ENCODE results near the gene ETV5. TPM values are rescaled to one million over a fixed set of nuclear protein-coding genes. Genes with fewer than 3 reads are reported as not detected.

Gene ETV5
- total RNA-seq, 1 donor from 2014 or later: 9.9 TPM

- DNase-seq (ENCODE audit: low spot score): no peak
These were observed 12.6 kb downstream of the ETV5 start for GRCh38 chr3:186096290-186096689.

- DNase-seq (ENCODE audit: low spot score): peak; percentile 32
These were observed 13.3 kb downstream of the ETV5 start for GRCh38 chr3:186095561-186096081.

- no peak for DNase-seq (ENCODE audit: low spot score)
These were observed 14.0 kb downstream of the ETV5 start for GRCh38 chr3:186094696-186095425.

- peak; percentile 14 for DNase-seq (ENCODE audit: low spot score)
These were observed 14.6 kb downstream of the ETV5 start for GRCh38 chr3:186094271-186094670.

- DNase-seq (ENCODE audit: low spot score): no peak
These were observed 15.5 kb downstream of the ETV5 start for GRCh38 chr3:186093271-186093900.

GRCh38 chr3:186092360-186093070 is 16.4 kb downstream of the ETV5 start:
- no peak for DNase-seq (ENCODE audit: low spot score)

GRCh38 chr3:186090901-186091300 is 18.0 kb downstream of the ETV5 start:
- no peak for DNase-seq (ENCODE audit: low spot score)

- DNase-seq (ENCODE audit: low spot score): no peak
These were observed 20.6 kb downstream of the ETV5 start for GRCh38 chr3:186088335-186088734.

GRCh38 chr3:186084264-186084663 is 24.6 kb downstream of the ETV5 start:
- no peak for DNase-seq (ENCODE audit: low spot score)

GRCh38 chr3:186083746-186084145 is 25.1 kb downstream of the ETV5 start:
- DNase-seq (ENCODE audit: low spot score): no peak

GRCh38 chr3:186082150-186082549 is 26.7 kb downstream of the ETV5 start:
- no peak for DNase-seq (ENCODE audit: low spot score)

GRCh38 chr3:186081678-186082077 is 27.2 kb downstream of the ETV5 start:
- DNase-seq (ENCODE audit: low spot score): no peak

GRCh38 chr3:186080849-186081438 is 27.9 kb downstream of the ETV5 start:
- no peak for DNase-seq (ENCODE audit: low spot score)

GRCh38 chr3:186079925-186080324 is 29.0 kb downstream of the ETV5 start:
- no peak for DNase-seq (ENCODE audit: low spot score)

GRCh38 chr3:186077466-186077865 is 31.4 kb downstream of the ETV5 start:
- no peak for DNase-seq (ENCODE audit: low spot score)

GRCh38 chr3:186075931-186076567 is 32.8 kb downstream of the ETV5 start:
- no peak for DNase-seq (ENCODE audit: low spot score)

GRCh38 chr3:186075489-186075888 is 33.4 kb downstream of the ETV5 start:
- no peak for DNase-seq (ENCODE audit: low spot score)

GRCh38 chr3:186073641-186074040 is 35.2 kb downstream of the ETV5 start:
- no peak for DNase-seq (ENCODE audit: low spot score)

- no peak for DNase-seq (ENCODE audit: low spot score)
These were observed 37.9 kb downstream of the ETV5 start for GRCh38 chr3:186070996-186071395.

- no peak for DNase-seq (ENCODE audit: low spot score)
These were observed 38.3 kb downstream of the ETV5 start for GRCh38 chr3:186070550-186070949.

GRCh38 chr3:186070133-186070532 is 38.8 kb downstream of the ETV5 start:
- DNase-seq (ENCODE audit: low spot score): no peak

- no peak for DNase-seq (ENCODE audit: low spot score)
These were observed 39.7 kb downstream of the ETV5 start for GRCh38 chr3:186069199-186069598.

Measured in umbilical cord (tissue), 2 donors.